Neural progenitor cell (in vitro differentiated cells): Measurements from ENCODE around the gene HSPG2.

Experiments used
- EZH2 ChIP-seq: fragments of 200-600 bp; sonication (generic); IDR thresholded peaks from 2 replicates; pipeline ENCODE4 v1.6.1; 2017; ENCODE audit warnings: antibody characterized with exemption, mild to moderate bottlenecking, moderate library complexity
- EZH2phosphoT487 ChIP-seq: fragments of 200-600 bp; sonication (generic); IDR thresholded peaks from 2 replicates; pipeline ENCODE4 v1.6.1; 2017; ENCODE audit warnings: antibody characterized with exemption
- TF ChIP-seq, protein P1 (sequence below): fragments of 200-600 bp; sonication (generic); IDR thresholded peaks from 2 replicates; pipeline ENCODE4 v1.5.1; 2017; ENCODE audit warnings: antibody characterized with exemption, mild to moderate bottlenecking

- TF ChIP-seq, protein P1, sequence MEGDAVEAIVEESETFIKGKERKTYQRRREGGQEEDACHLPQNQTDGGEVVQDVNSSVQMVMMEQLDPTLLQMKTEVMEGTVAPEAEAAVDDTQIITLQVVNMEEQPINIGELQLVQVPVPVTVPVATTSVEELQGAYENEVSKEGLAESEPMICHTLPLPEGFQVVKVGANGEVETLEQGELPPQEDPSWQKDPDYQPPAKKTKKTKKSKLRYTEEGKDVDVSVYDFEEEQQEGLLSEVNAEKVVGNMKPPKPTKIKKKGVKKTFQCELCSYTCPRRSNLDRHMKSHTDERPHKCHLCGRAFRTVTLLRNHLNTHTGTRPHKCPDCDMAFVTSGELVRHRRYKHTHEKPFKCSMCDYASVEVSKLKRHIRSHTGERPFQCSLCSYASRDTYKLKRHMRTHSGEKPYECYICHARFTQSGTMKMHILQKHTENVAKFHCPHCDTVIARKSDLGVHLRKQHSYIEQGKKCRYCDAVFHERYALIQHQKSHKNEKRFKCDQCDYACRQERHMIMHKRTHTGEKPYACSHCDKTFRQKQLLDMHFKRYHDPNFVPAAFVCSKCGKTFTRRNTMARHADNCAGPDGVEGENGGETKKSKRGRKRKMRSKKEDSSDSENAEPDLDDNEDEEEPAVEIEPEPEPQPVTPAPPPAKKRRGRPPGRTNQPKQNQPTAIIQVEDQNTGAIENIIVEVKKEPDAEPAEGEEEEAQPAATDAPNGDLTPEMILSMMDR = no peak
- no peak for TF ChIP-seq EZH2phosphoT487
- no peak for TF ChIP-seq EZH2
These were observed 142.0 kb downstream of the HSPG2 start for GRCh38 chr1:21795075-21795474.
